Stomach (tissue), 8 donors: ENCODE measurements around the gene TEX29. TPM values are rescaled to one million over a fixed set of nuclear protein-coding genes. Genes with fewer than 3 reads are reported as not detected.

Experiments used
- polyA plus RNA-seq, 3 donors: library from polyadenylated mRNA; stranded (reverse); fragments of 200-250 nt; gene quantifications; one replicate each; pipeline ENCODE4 v1.2.3, GENCODE V29; 2013
- total RNA-seq, 5 donors: library from RNA; depleted of rRNA; stranded (reverse); fragments of >200 nt; gene quantifications; one replicate each; pipeline versions ENCODE4 v1.1.0 to v1.2.3, GENCODE V29; 2014 to 2016
- donor health status: healthy with polysubstance abuse.
- donor health status: Bipolar disorder and iron deficiency.
- donor health status: healthy.

Gene TEX29
- total and polyA plus RNA-seq, 8 donors: 0.87 to 2.2 TPM; not detected in 6

Other genes starting within 250 kb of the TEX29 start
- gene ARHGEF7, start 205.3 kb upstream of the TEX29 start, total RNA-seq: 100 to 1,000 TPM in 2 of 5 donors, 10 to 100 TPM in 3; 35.6 to 126 (median 91.9) TPM
- 10 to 100 TPM; 11.6 to 17.6 (median 11.9) TPM for gene ARHGEF7, start 205.3 kb upstream of the TEX29 start, polyA plus RNA-seq